WTC11 (cell line): ENCODE results near the gene FAM131C. TPM values are rescaled to one million over a fixed set of nuclear protein-coding genes. Genes with fewer than 3 reads are reported as not detected.
"Not testable (repeated sequence)": the region's sequence is repeated elsewhere in the genome, so short reads cannot be mapped to it uniquely, and the experiment has no call there.

ENCODE experiments used
- ATAC-seq: fragments of 200-7000 bp; cut with Tn5 transposase; 2 replicates; pipeline ENCODE4 v1.10.0; 2021; ENCODE audit warnings: mild to moderate bottlenecking, moderate library complexity
- CTCF ChIA-PET: fragments of 300-600 bp; sonication (Branson Sonifier 250); formaldehyde crosslinking; loops from one replicate; lab custom pipeline; 2021; ENCODE audit warnings: antibody characterized with exemption; lab: Charles Lee
- POLR2A ChIA-PET: fragments of 350-600 bp; sonication (Branson Sonifier 250); formaldehyde crosslinking; loops from one replicate; lab custom pipeline; 2021; ENCODE audit warnings: antibody characterized with exemption; lab: Charles Lee
- DNase-seq: peaks from one replicate; pipeline ENCODE4 v3.0.0; 2021; ENCODE audit warnings: low spot score
- H3K27ac Mint-ChIP-seq: 2 replicates; pipeline ENCODE4 v1.8.0; 2021; ENCODE audit warnings: mixed read lengths
- H3K27me3 Mint-ChIP-seq: 2 replicates; pipeline ENCODE4 v1.8.0; 2021; ENCODE audit warnings: low read depth, mild to moderate bottlenecking, moderate library complexity, mixed read lengths
- H3K36me3 Mint-ChIP-seq: 2 replicates; pipeline ENCODE4 v1.8.0; 2021; ENCODE audit warnings: mixed read lengths
- H3K4me1 Mint-ChIP-seq: 2 replicates; pipeline ENCODE4 v1.8.0; 2022; ENCODE audit warnings: mixed read lengths
- H3K4me3 Mint-ChIP-seq: 2 replicates; pipeline ENCODE4 v1.8.0; 2021; ENCODE audit warnings: mild to moderate bottlenecking, moderate library complexity, mixed read lengths
- H3K9me3 Mint-ChIP-seq: 2 replicates; pipeline ENCODE4 v1.8.0; 2021; ENCODE audit warnings: mixed read lengths
- ARID4B ChIP-seq: sonication (generic); formaldehyde crosslinking; IDR thresholded peaks from 2 replicates; pipeline ENCODE4 v1.8.0; 2023; ENCODE audit warnings: missing genetic modification reagents, mild to moderate bottlenecking, borderline replicate concordance
- ATF1 ChIP-seq: sonication (generic); formaldehyde crosslinking; IDR thresholded peaks from 2 replicates; pipeline ENCODE4 v1.8.1; 2023; ENCODE audit warnings: mild to moderate bottlenecking, moderate library complexity, missing genetic modification reagents
- ATF6 ChIP-seq: sonication (generic); formaldehyde crosslinking; IDR thresholded peaks from 2 replicates; pipeline ENCODE4 v1.8.1; 2023; ENCODE audit warnings: mild to moderate bottlenecking, missing genetic modification reagents
- CBFB ChIP-seq: sonication (generic); formaldehyde crosslinking; IDR thresholded peaks from 2 replicates; pipeline ENCODE4 v1.8.1; 2022; ENCODE audit warnings: mild to moderate bottlenecking, low read depth, missing genetic modification reagents
- CREM ChIP-seq: sonication (generic); formaldehyde crosslinking; IDR thresholded peaks from 2 replicates; pipeline ENCODE4 v1.8.1; 2022; ENCODE audit warnings: mild to moderate bottlenecking, missing genetic modification reagents, moderate library complexity
- CTCF ChIP-seq: fragments of 200-600 bp; IDR thresholded peaks from 2 replicates; pipeline ENCODE4 v1.8.0; 2022; ENCODE audit warnings: antibody characterized with exemption
- ESRRA ChIP-seq: sonication (generic); formaldehyde crosslinking; IDR thresholded peaks from 2 replicates; pipeline ENCODE4 v1.8.1; 2022; ENCODE audit warnings: mild to moderate bottlenecking, missing genetic modification reagents, borderline replicate concordance
- FOXJ3 ChIP-seq: sonication (generic); formaldehyde crosslinking; IDR thresholded peaks from 2 replicates; pipeline ENCODE4 v1.9.0; 2021; ENCODE audit warnings: missing genetic modification reagents, mild to moderate bottlenecking, borderline replicate concordance
- GTF2I ChIP-seq: fragments of 250-450 bp; sonication (Bioruptor Pico); conservative IDR thresholded peaks from 2 replicates; pipeline ENCODE4 v1.4.0; 2021; ENCODE audit warnings: mild to moderate bottlenecking
- IRF2 ChIP-seq: sonication (generic); formaldehyde crosslinking; IDR thresholded peaks from 2 replicates; pipeline ENCODE4 v1.8.0; 2022; ENCODE audit warnings: low read depth, missing genetic modification reagents, borderline replicate concordance
- SOX15 ChIP-seq: fragments of 250-450 bp; sonication (Bioruptor Pico); IDR thresholded peaks from 2 replicates; pipeline ENCODE4 v1.9.0; 2021; ENCODE audit warnings: mild to moderate bottlenecking
- STAT6 ChIP-seq: sonication (generic); formaldehyde crosslinking; conservative IDR thresholded peaks from 2 replicates; pipeline ENCODE4 v1.8.1; 2023; ENCODE audit warnings: mild to moderate bottlenecking, low read depth, missing genetic modification reagents, moderate library complexity
- TEAD1 ChIP-seq: sonication (generic); formaldehyde crosslinking; IDR thresholded peaks from 2 replicates; pipeline ENCODE4 v1.8.0; 2022; ENCODE audit warnings: mild to moderate bottlenecking, missing genetic modification reagents
- ZBTB43 ChIP-seq: sonication (generic); formaldehyde crosslinking; IDR thresholded peaks from 2 replicates; pipeline ENCODE4 v1.8.1; 2023; ENCODE audit warnings: mild to moderate bottlenecking, missing genetic modification reagents
- ZNF232 ChIP-seq: sonication (generic); formaldehyde crosslinking; IDR thresholded peaks from 2 replicates; pipeline ENCODE4 v1.8.0; 2022; ENCODE audit warnings: mild to moderate bottlenecking, missing genetic modification reagents
- ZNF263 ChIP-seq: sonication (generic); formaldehyde crosslinking; IDR thresholded peaks from 2 replicates; pipeline ENCODE4 v1.8.1; 2022; ENCODE audit warnings: low read depth, mild to moderate bottlenecking, moderate library complexity, missing genetic modification reagents
- ZNF416 ChIP-seq: fragments of 250-450 bp; sonication (Bioruptor Pico); IDR thresholded peaks from 2 replicates; pipeline ENCODE4 v1.9.0; 2021; ENCODE audit warnings: mild to moderate bottlenecking, inconsistent platforms
- ZNF423 ChIP-seq: fragments of 250-450 bp; sonication (Bioruptor Pico); IDR thresholded peaks from 2 replicates; pipeline ENCODE4 v2.1.2; 2022; ENCODE audit warnings: mild to moderate bottlenecking, moderate library complexity
- ZSCAN18 ChIP-seq: fragments of 250-450 bp; sonication (Bioruptor Pico); IDR thresholded peaks from 2 replicates; pipeline ENCODE4 v2.1.2; 2022; ENCODE audit warnings: mild to moderate bottlenecking, moderate library complexity
- total RNA-seq: library from RNA; stranded (reverse); gene quantifications from 3 replicates; pipeline ENCODE4 v1.2.3, GENCODE V29; 2021

FAM131C gene
- total RNA-seq, 1 experiment from 2014 or later: 1.4 TPM

GRCh38 chr1:16051949-16052348 is 21.5 kb downstream of the FAM131C start:
- CTCF ChIA-PET, H3K36me3 Mint-ChIP-seq, H3K9me3 Mint-ChIP-seq, DNase-seq, H3K4me3 Mint-ChIP-seq, ATAC-seq, POLR2A ChIA-PET, H3K27ac Mint-ChIP-seq, H3K27me3 Mint-ChIP-seq: not testable (repeated sequence)
- peaks cover 19% of the 10 kb centered on the region for H3K4me1 Mint-ChIP-seq

GRCh38 chr1:16051039-16051438 is 22.4 kb downstream of the FAM131C start:
- no peaks in the 10 kb centered on the region for H3K36me3 Mint-ChIP-seq
- no peak overlapping the region for H3K4me3 Mint-ChIP-seq
- no peak for TF ChIP-seq ESRRA (CRISPR knock-in tag)
- TF ChIP-seq ZBTB43 (CRISPR knock-in tag): no peak
- no peak for TF ChIP-seq CREM (CRISPR knock-in tag)
- TF ChIP-seq ARID4B (CRISPR knock-in tag): no peak
- TF ChIP-seq GTF2I (CRISPR knock-in tag): no peak
- TF ChIP-seq ZSCAN18 (CRISPR knock-in tag): no peak
- TF ChIP-seq FOXJ3 (CRISPR knock-in tag): no peak
- TF ChIP-seq ZNF232: no peak
- TF ChIP-seq ZNF263 (CRISPR knock-in tag): no peak
- TF ChIP-seq CTCF: no peak
- TF ChIP-seq IRF2: no peak
- no peak for TF ChIP-seq ZNF416
- TF ChIP-seq ZNF423 (CRISPR knock-in tag): no peak
- TF ChIP-seq ATF6 (CRISPR knock-in tag): no peak
- TF ChIP-seq SOX15: no peak
- no peak for TF ChIP-seq ATF1 (CRISPR knock-in tag)
- no peak for TF ChIP-seq STAT6 (CRISPR knock-in tag)
- TF ChIP-seq TEAD1 (CRISPR knock-in tag): no peak
- TF ChIP-seq CBFB: no peak
- H3K4me1 Mint-ChIP-seq: peaks cover 17% of the 10 kb centered on the region
- ATAC-seq (no peak), DNase-seq (no peak)
- H3K9me3 Mint-ChIP-seq: no peaks in the 10 kb centered on the region
- no peak overlapping the region for H3K27ac Mint-ChIP-seq
- H3K27me3 Mint-ChIP-seq: peaks cover 8% of the 10 kb centered on the region
- ChIA-PET CTCF (interaction anchor here (1.0 kb wide), 1 partner anchor 25 kb away, joined by 6 read pairs; no protein-coding TSS in a partner anchor), POLR2A (no interaction called here)
